ENCODE data around the gene MRPL53.

The MRPL53 gene

DNA sequence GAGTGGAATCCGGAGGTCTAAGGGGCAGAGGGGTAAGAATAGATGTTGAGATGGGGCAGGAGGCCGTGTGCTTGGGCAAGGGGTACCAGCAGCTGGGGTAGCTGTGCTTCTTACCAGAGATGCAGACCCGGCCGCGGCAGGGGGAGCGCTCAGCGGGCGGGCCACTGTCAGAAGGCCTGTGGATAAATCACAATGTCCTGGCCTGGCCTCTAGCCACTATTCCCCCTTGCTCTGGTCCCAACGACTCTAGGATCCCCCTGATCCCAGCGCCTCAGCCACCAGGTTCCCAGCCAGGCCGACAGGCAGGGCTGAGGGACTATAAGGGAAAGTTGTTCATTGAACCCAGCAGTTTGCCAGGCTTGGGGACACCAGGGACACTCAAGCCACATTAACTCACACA is 42.0 kb downstream of the MRPL53 start:
- H3K4me1 ChIP-seq (ENCODE audit: control insufficient read depth, insufficient read depth, low read length), result no peaks in the 10 kb centered on the region
- no peaks in the 10 kb centered on the region for H3K27me3 ChIP-seq (ENCODE audit: control insufficient read depth in 1 of 2, insufficient read depth in 2 of 2, low read length in 2 of 2)
- H3K9ac ChIP-seq (ENCODE audit: low read length in 2 of 2), result no peak overlapping the region
- no peak overlapping the region for H3K4me3 ChIP-seq (ENCODE audit: low read length in 2 of 2)
- peaks cover 27 to 42% of the 10 kb centered on the region in 2 donors for H3K36me3 ChIP-seq (ENCODE audit: control insufficient read depth in 2 of 2, insufficient read depth in 2 of 2, low read length in 2 of 2)
- H3K9me3 ChIP-seq (ENCODE audit: control insufficient read depth in 2 of 2, low read length in 2 of 2), result no peaks in the 10 kb centered on the region
- H3K27ac ChIP-seq (ENCODE audit: low read length), result no peak overlapping the region

DNA sequence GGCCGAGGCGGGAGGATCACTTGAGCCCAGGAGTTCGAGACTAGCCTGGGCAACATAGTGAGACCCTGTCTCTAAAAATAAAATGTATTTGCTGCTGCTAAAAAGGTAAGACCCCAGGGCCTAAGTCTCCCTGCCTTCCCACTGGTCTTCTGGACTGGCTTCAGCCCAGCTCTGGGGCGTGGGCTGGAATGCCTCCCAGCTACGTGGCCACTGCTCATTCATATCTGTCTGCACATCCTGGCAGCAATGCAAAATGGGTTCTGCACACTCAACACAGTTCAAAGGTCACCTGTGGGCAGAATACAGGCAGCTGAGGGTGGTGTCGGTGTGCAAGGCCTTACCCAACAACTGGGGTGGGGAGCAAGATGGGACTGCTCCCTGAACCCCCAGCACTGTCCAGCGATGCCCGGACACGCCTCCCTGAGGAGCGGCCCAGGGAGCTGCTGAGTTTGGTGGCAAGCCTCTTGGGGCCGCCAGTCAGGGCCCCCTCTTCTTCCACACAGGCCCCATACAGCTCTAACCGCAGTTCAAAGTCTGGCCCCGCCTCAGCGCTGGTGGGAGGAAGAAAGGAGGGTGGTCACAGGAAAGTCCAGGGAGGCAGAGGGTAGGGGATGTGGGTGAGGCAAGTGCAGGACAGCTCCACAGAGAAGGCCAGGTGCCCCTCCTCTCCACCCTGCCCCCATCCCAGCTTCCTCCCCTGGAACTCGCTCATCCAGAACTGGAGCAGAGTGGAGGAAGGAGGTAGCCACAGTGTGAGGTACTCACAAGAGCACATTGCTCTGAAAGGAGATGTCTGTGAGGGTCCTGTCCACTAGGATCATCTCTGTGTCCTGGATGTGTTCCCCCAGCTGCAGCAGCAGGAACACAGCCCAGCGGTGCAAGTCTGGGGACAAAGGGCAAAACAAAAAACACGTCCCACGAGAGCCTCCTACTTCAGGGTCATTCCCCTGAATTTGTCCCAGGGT is 42.7 kb downstream of the MRPL53 start:
- Histone ChIP-seq H3K36me3 (ENCODE audit: control insufficient read depth in 2 of 2, insufficient read depth in 2 of 2, low read length in 2 of 2) (peaks cover 27 to 45% of the 10 kb centered on the region in 2 donors), H3K27ac (ENCODE audit: low read length) (no peak overlapping the region), H3K27me3 (ENCODE audit: control insufficient read depth in 1 of 2, insufficient read depth in 2 of 2, low read length in 2 of 2) (no peaks in the 10 kb centered on the region), H3K9me3 (ENCODE audit: control insufficient read depth in 2 of 2, low read length in 2 of 2) (no peaks in the 10 kb centered on the region), H3K4me1 (ENCODE audit: control insufficient read depth, insufficient read depth, low read length) (no peaks in the 10 kb centered on the region), H3K9ac (ENCODE audit: low read length in 2 of 2) (no peak overlapping the region), H3K4me3 (ENCODE audit: low read length in 2 of 2) (no peak overlapping the region)

DNA sequence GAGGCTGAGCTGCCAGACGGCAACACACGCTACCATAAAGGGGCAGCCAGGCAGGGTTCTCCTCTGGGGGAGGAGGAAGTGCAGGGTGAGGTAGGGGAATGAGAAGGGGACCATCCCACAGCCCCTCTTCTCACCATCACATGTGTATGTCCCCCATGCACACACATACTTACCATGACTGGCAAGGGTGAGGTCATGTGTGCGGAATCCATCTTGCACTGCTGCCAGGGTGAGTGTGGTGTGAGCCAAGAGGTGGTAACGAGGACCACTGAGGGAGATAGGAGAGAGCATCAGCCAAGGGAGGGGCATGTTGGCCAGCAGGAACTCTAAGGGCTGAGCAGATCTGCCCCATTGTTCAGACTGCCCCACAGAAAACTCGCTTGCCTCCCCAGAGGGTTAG is 43.8 kb downstream of the MRPL53 start:
- Histone ChIP-seq H3K4me1 (ENCODE audit: control insufficient read depth, insufficient read depth, low read length) (no peaks in the 10 kb centered on the region), H3K9ac (ENCODE audit: low read length in 2 of 2) (no peak overlapping the region), H3K27me3 (ENCODE audit: control insufficient read depth in 1 of 2, insufficient read depth in 2 of 2, low read length in 2 of 2) (no peaks in the 10 kb centered on the region), H3K4me3 (ENCODE audit: low read length in 2 of 2) (no peak overlapping the region), H3K36me3 (ENCODE audit: control insufficient read depth in 2 of 2, insufficient read depth in 2 of 2, low read length in 2 of 2) (peaks cover 27 to 45% of the 10 kb centered on the region in 2 donors), H3K9me3 (ENCODE audit: control insufficient read depth in 2 of 2, low read length in 2 of 2) (no peaks in the 10 kb centered on the region), H3K27ac (ENCODE audit: low read length) (no peak overlapping the region)

DNA sequence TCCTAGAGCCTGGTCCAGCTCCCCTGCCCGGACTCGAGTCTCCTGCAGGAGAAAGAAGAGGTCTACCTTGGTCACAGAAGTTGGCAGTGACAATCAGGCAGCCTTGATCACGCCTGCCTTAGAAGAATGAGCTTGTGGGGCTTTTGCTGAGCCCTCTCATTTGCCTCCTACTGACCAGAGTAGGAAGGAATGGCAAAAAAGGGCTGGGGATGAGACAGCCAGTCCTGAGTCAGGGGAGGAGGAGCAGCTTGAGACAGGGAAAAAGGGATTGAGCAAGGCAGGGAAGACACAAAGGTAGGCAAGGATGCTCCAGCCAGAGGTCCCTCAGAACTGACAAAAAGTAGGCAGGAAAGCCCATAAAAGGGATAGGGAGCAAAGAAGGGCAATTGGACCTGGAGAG is 44.9 kb downstream of the MRPL53 start:
- H3K4me3 ChIP-seq (ENCODE audit: low read length in 2 of 2), result no peak overlapping the region
- peaks cover 27 to 45% of the 10 kb centered on the region in 2 donors for H3K36me3 ChIP-seq (ENCODE audit: control insufficient read depth in 2 of 2, insufficient read depth in 2 of 2, low read length in 2 of 2)
- no peak overlapping the region for H3K27ac ChIP-seq (ENCODE audit: low read length)
- no peaks in the 10 kb centered on the region for H3K27me3 ChIP-seq (ENCODE audit: control insufficient read depth in 1 of 2, insufficient read depth in 2 of 2, low read length in 2 of 2)
- H3K9ac ChIP-seq (ENCODE audit: low read length in 2 of 2), result no peak overlapping the region
- H3K4me1 ChIP-seq (ENCODE audit: control insufficient read depth, insufficient read depth, low read length), result no peaks in the 10 kb centered on the region
- no peaks in the 10 kb centered on the region for H3K9me3 ChIP-seq (ENCODE audit: control insufficient read depth in 2 of 2, low read length in 2 of 2)

DNA sequence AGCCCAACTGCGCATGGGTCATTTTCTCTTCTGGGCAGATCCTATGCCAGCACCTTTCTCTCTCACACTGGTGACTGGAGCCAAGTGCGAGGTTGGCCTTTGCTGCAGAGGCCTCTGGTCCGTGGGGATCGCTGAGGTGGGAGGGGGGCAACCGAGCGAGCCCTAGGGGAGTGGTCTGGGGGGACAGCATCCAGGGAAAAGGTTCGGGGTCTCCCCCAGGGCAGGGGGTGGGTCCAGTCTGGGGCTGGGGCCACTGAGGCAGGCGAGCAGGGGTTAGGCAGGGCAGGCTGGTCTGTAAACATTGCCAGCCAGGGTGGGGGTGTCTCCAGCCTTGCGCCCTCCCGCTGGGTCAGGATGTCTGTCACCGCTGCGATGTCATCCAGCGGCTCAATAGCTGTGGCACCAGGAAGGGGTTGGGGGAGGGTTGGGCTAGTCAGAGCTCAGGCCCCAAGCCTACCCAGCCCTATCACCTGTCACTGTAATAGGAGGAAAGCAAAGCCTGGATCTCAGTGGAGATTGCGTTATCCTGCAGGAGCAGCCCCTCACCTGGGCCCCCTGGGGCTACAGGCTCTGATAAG is 46.2 kb downstream of the MRPL53 start:
- H3K9ac ChIP-seq (ENCODE audit: low read length in 2 of 2), result no peak overlapping the region
- peaks cover 9% of the 10 kb centered on the region for H3K4me1 ChIP-seq (ENCODE audit: control insufficient read depth, insufficient read depth, low read length)
- no peak overlapping the region for H3K27ac ChIP-seq (ENCODE audit: low read length)
- H3K4me3 ChIP-seq (ENCODE audit: low read length in 2 of 2), result no peak overlapping the region
- H3K27me3 ChIP-seq (ENCODE audit: control insufficient read depth in 1 of 2, insufficient read depth in 2 of 2, low read length in 2 of 2), result no peaks in the 10 kb centered on the region
- peaks cover 27 to 35% of the 10 kb centered on the region in 2 donors for H3K36me3 ChIP-seq (ENCODE audit: control insufficient read depth in 2 of 2, insufficient read depth in 2 of 2, low read length in 2 of 2)
- H3K9me3 ChIP-seq (ENCODE audit: control insufficient read depth in 2 of 2, low read length in 2 of 2), result no peaks in the 10 kb centered on the region

DNA sequence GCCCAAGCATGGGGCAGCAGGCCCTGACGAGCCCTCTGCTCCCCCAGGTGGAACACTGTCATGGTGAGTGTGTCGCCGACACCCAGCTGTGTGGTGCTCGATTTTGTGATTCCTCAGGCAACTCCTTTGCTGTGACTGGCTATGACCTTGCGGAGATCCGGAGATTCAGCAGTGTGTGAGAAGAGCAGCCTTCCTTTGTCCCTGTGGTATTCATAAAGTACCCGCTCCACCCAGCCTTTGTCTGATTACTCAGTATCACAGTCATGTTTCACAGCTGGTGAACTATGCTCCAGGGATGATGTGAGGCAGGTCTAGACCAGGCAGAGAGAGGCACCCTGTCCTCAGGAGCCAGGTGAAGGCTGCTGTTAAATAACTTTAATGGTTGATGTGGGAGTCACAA is 47.0 kb downstream of the MRPL53 start:
- H3K9ac ChIP-seq (ENCODE audit: low read length in 2 of 2), result no peak overlapping the region
- peaks cover 26 to 35% of the 10 kb centered on the region in 2 donors for H3K36me3 ChIP-seq (ENCODE audit: control insufficient read depth in 2 of 2, insufficient read depth in 2 of 2, low read length in 2 of 2)
- H3K4me3 ChIP-seq (ENCODE audit: low read length in 2 of 2), result no peak overlapping the region
- H3K4me1 ChIP-seq (ENCODE audit: control insufficient read depth, insufficient read depth, low read length), result peaks cover 12% of the 10 kb centered on the region
- no peaks in the 10 kb centered on the region for H3K9me3 ChIP-seq (ENCODE audit: control insufficient read depth in 2 of 2, low read length in 2 of 2)
- no peaks in the 10 kb centered on the region for H3K27me3 ChIP-seq (ENCODE audit: control insufficient read depth in 1 of 2, insufficient read depth in 2 of 2, low read length in 2 of 2)
- no peak overlapping the region for H3K27ac ChIP-seq (ENCODE audit: low read length)

DNA sequence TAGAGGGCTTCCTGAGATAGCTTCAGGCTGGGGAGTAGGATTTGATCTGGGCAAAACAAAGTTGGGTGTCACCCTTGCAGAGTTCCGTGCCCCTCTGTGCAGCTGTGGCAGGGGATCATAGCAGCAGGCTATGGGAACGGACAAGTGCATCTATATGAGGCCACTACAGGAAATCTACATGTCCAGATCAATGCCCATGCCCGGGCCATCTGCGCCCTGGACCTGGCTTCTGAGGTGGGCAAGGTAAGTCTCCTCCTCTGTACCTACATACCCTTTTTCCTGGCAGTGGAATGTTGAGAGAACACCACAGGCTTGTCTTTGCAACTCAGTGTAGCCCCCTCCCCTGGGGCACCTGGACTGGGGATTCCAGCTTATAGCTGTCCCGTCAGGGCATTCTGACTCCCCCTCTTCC is 47.5 kb downstream of the MRPL53 start:
- H3K27ac ChIP-seq (ENCODE audit: low read length), result no peak overlapping the region
- H3K4me1 ChIP-seq (ENCODE audit: control insufficient read depth, insufficient read depth, low read length), result peaks cover 12% of the 10 kb centered on the region
- H3K36me3 ChIP-seq (ENCODE audit: control insufficient read depth in 2 of 2, insufficient read depth in 2 of 2, low read length in 2 of 2), result peaks cover 21 to 32% of the 10 kb centered on the region in 2 donors
- no peaks in the 10 kb centered on the region for H3K27me3 ChIP-seq (ENCODE audit: control insufficient read depth in 1 of 2, insufficient read depth in 2 of 2, low read length in 2 of 2)
- H3K9me3 ChIP-seq (ENCODE audit: control insufficient read depth in 2 of 2, low read length in 2 of 2), result no peaks in the 10 kb centered on the region
- no peak overlapping the region for H3K4me3 ChIP-seq (ENCODE audit: low read length in 2 of 2)
- H3K9ac ChIP-seq (ENCODE audit: low read length in 2 of 2), result no peak overlapping the region

DNA sequence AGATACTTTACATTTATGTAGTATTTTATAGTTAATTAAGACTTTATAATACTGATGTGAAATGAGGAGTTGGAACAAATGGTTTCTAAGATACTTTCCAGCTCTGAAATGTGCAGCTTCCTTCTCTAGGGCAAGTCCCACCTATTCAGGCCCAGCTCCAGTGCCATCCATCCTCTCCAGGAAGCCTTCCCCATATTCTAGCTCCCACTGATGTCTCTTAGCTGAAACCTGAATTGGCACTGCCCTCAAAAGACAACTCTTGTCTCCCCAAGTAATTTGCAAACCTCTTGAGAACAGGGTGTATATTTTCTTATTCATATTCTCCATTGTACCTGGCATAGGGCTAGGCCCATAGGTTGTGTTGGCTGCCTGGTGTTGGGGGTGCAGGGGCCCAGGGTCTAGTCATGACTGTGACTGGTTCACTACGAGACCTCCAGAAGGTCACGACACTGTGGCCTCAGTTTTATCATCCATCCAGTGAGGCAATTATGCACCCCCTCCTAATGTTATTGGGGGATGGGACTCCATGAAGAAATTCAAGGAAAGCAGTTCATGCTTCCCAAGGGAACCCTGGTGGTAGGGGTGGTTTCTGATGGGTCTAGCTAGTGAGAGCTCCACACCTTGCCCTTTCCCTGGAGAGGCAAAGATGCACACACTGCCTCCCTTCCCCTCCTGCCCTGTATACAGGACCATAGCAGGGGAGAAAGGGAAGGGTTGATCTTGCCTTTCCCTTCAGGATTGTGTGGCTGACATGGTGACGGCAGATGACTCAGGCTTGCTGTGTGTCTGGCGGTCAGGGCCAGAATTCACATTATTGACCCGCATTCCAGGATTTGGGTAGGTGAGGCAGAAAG is 48.1 kb downstream of the MRPL53 start:
- no peak overlapping the region for H3K9ac ChIP-seq (ENCODE audit: low read length in 2 of 2)
- no peaks in the 10 kb centered on the region for H3K27me3 ChIP-seq (ENCODE audit: control insufficient read depth in 1 of 2, insufficient read depth in 2 of 2, low read length in 2 of 2)
- peaks cover 16 to 27% of the 10 kb centered on the region in 2 donors for H3K36me3 ChIP-seq (ENCODE audit: control insufficient read depth in 2 of 2, insufficient read depth in 2 of 2, low read length in 2 of 2)
- peaks cover 12% of the 10 kb centered on the region for H3K4me1 ChIP-seq (ENCODE audit: control insufficient read depth, insufficient read depth, low read length)
- H3K4me3 ChIP-seq (ENCODE audit: low read length in 2 of 2), result no peak overlapping the region
- H3K27ac ChIP-seq (ENCODE audit: low read length), result no peak overlapping the region
- H3K9me3 ChIP-seq (ENCODE audit: control insufficient read depth in 2 of 2, low read length in 2 of 2), result no peaks in the 10 kb centered on the region

DNA sequence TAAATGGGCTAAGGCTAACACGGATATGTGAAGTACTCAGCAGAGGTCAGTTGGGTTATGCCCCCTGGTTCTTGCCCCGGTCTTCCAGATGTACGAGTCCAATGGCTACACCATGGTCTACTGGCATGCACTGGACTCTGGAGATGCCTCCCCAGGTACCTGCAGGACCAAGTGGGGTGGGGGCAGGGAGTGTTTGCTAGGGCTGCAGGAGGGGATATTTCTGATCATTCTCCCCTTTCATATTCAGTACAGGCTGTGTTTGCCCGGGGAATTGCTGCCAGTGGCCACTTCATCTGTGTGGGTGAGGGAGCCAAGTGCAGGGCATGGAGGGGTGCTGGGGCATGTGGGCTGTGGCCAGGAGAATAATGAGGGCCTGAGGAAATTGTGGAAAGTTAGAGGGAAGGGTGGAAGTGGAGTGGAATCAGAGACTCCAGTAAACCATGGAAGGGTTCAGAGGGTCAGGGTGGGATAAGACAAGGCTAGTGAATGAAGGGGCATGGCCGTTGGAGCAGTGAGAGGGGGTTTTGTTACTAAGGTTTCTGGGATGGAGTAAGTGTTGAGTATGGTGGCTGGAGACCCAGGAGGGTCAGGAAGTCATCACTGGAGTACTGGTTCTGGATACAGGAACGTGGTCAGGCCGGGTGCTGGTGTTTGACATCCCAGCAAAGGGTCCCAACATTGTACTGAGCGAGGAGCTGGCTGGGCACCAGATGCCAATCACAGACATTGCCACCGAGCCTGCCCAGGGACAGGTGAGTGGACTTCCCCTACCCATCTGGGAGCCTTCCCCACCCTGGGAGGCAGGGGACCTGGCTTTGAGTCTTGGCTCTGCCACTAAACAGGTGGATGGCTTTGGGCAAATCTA is 49.0 kb downstream of the MRPL53 start:
- H3K9me3 ChIP-seq (ENCODE audit: control insufficient read depth in 2 of 2, low read length in 2 of 2), result no peaks in the 10 kb centered on the region
- H3K4me3 ChIP-seq (ENCODE audit: low read length in 2 of 2), result no peak overlapping the region
- no peak overlapping the region for H3K9ac ChIP-seq (ENCODE audit: low read length in 2 of 2)
- H3K4me1 ChIP-seq (ENCODE audit: control insufficient read depth, insufficient read depth, low read length), result peaks cover 13% of the 10 kb centered on the region
- H3K27ac ChIP-seq (ENCODE audit: low read length), result no peak overlapping the region
- H3K36me3 ChIP-seq (ENCODE audit: control insufficient read depth in 2 of 2, insufficient read depth in 2 of 2, low read length in 2 of 2), result peaks cover 12 to 19% of the 10 kb centered on the region in 2 donors
- no peaks in the 10 kb centered on the region for H3K27me3 ChIP-seq (ENCODE audit: control insufficient read depth in 1 of 2, insufficient read depth in 2 of 2, low read length in 2 of 2)

All from stomach smooth muscle (tissue), 2 donors.